GM12872 (cell line): Measurements from ENCODE around the gene AGAP1.

Source experiments
- CTCF ChIP-seq: IDR thresholded peaks from 3 replicates; pipeline ENCODE4 v1.5.1; 2011; ENCODE audit warnings: low read depth, mild to moderate bottlenecking, low read length, moderate library complexity; ENCODE audit not compliant: insufficient read depth

The AGAP1 gene

GRCh38 chr2:235983016-235983415 is 489.2 kb downstream of the AGAP1 start:
- no peak for TF ChIP-seq CTCF

- no peak for TF ChIP-seq CTCF
Measured at GRCh38 chr2:235984552-235984951, 490.7 kb downstream of the AGAP1 start.

DNA sequence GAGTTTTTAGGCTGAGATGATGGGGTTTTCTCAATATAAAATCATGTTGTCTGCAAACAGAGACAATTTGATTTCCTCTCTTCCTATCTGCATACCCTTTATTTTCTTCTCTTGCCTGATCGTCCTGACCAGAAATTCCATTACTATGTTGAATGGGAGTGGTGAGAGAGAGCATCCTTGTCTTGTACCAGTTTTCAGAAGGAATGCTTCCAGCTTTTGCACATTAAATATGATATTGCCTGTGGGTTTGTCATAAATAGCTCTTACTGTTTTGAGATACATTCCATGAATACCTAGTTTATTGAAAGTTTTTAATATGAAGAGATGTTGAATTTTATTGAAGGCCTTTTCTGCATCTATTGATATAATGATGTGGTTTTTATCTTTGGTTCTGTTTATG is 492.5 kb downstream of the AGAP1 start:
- TF ChIP-seq CTCF, result no peak

DNA sequence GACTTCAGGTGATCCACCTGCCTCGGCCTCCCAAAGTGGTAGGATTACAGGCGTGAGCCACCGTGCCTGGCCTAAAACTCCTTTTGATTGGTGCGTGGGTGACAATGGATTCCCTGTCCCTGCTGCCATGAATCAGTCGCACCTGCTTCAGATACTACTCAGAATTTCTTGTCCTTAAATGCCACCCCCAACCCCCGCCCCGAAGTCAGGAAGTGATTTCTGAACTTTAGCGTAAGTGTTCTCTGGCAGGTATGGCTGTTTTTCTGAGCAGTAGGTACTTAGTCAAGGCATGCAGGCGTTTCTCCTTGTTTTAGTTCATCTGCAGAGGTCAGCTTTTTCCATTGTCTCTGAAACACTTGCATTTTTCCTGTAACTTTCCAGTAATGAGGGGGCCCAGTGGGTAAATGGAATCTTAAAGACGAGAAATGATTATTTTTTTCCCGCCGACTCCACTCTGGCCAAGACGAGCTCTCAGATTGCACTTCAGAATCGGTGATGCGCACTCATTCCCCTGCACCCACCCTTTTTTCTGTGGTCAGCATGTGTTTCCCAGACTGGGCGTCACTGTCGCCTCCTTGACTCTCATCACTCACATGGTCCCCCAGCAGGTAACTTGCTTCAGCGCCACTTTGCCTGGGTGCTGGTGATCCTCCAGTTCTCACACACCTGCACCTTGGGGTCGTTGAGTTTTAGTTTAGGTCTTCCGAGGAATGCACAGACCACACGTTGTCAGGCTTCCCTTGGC is 494.6 kb downstream of the AGAP1 start:
- no peak for TF ChIP-seq CTCF

DNA sequence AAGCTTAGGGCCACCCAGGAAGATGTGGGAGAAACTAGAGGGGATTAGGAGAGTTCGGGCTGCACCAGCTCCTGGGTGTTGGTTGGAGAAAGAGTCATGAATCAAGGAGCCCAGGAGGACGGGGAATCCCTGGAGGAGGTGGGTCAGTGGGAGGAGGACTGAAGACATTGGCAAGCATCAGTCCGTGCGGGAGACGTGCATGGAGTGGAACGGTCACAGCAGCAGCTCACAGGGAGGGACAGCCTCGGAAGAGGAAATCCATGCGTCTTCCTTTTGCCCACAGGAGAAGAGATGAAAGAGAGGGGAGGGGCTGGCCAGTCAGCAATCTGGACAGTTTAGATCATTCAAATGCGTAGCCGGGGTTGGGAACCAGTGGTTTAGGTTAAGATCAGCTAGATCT is 495.7 kb downstream of the AGAP1 start:
- TF ChIP-seq CTCF, result no peak

GRCh38 chr2:235990344-235990743 is 496.5 kb downstream of the AGAP1 start:
- no peak for TF ChIP-seq CTCF

DNA sequence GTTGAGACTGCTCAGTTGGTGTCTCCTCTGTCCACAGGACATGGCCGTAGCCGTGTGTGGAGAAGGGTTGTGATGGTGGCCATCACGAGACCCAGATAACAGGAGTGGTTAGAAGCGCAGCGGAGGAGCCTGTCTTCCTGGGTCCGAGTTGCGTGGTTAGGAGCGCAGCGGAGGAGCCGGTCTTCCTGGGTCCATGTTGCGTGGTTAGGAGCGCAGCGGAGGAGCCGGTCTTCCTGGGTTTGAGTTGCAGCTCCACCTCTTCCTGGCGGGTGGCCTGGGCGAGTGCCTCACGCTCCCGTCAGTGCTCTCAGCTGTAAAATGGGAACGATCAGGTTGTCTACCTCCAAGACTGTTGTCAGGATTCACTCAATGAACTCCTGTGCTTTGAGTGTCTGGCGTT is 498.2 kb downstream of the AGAP1 start:
- no peak for TF ChIP-seq CTCF
